ENCODE data around the gene GFAP.

GFAP gene

DNA sequence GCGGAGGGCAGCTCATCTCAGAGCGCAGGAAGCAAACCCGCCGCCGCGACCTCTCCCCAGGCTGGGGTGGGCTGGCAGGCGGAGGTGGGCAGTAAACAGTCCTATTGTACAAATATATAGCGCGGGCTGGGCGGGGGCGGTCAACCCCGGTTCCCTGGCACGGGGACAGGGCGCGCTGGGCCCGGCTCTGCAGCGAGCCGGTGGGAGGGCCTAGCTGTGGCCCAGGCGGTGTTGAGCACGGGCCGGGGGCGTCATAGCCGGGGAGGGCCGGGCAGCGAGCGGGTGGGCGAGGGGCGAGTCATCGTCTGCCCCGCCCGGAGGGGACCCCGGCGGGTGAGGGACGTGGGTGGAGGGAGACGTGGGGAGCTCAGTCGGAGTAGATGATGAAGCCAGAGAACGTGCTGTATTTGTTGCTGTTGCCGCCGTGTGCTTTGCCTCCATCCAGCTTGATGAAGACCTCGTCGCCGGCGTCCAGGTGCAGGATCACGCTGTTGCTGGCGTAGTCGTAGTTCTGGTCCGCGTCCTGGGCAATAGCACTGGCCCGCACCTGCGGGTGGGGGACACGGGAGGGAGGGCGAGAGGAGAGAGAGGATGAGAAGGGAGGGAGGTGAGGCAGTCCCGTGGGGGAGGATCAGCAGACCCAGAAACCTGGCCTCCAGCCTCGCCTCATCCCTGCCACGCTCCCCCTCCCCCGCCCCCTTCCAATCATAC lies 44.7 kb upstream of the GFAP start:
- no peak for ATAC-seq
- TF ChIP-seq RARB (CRISPR knock-in tag; IDR thresholded peaks at IDR 0.05) (no peak), GLIS3 (CRISPR knock-in tag; IDR thresholded peaks at IDR 0.05) (no peak), BACH2 (CRISPR knock-in tag; IDR thresholded peaks at IDR 0.05; ENCODE audit: borderline replicate concordance) (no peak)

DNA sequence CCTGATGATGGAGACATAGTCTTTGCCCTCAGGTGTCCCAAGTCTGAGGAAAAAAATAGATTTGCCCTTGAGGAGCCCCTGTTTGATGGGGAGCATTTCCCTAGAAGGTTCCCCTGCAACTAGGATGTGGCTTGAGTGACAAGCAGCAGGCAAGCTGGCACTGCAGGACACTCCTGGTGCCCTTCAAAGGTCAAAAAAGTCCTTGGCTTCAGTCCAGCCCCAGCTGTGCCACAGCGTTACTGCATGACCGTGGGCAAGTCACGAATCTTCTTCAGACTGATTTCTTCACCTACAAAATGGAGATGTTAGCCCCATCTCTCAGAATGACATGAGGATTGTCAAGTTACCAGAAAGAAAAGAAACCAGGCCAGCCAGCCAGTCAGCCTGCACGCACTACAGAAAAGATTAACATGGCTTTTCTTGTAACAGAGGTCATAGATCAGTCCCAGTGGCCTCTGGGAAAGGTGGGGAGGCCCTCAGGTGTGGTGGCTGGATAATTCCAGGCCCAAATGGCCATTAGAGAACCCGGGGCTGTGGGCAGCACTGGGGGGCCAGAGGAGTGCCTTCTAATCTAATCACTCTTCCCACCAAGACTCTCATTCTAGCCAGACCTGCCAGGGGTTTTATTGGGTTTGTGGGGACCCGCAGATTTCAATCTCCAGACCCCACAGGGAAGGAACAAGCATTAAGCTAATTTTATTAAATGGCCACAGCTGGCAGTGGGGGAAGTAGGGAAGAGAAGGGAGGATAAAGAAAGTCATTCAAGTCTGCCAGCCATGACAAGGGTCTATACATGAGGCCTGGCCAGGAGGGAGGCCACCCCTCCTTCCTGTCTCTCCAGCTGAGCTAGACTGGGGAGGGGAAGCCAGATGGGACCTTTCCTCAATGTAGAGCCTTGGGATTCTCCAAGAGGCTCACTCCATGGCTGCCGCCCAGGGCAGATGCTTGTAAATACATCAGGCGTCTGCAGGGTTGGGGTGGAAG lies 42.0 kb upstream of the GFAP start:
- ATAC-seq, result no peak

DNA sequence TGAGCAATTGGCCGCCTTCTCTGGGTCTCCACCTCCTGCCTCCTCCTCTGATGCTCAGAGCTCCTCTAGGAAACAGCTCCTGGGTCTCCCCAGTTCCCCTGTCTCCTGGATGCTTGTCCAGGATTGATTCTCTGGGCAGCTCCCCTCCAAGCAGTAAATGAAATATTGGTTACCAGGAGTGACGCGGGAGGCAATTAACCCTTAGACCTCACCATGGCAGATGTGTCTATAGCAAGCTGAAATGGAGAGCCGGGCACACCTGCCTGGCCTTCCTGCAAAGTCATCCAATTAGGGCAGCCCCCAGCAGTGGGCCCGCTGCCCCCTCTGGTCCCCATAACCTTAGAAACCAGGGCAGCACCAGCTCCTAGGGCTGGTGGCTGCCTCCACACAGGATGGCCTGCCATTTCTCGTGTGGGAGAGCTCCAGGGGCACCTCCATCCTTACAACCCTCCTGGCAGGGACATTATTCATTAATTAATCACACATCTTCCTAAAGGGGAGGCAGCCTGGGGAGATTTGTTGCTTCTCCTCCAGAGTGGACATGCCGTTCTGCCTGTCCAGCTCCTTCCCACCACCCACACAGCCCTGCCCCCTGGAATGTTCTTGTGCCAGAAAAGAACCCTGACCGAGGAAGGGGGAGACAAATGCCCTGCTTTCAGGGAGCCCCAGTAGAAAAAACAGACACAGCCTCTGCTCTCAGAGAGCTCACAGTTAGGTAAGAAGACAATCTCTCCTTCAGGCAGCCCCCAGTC lies 40.5 kb upstream of the GFAP start:
- TF ChIP-seq ZNF8 (CRISPR knock-in tag; IDR thresholded peaks at IDR 0.05) (no peak), GLIS3 (CRISPR knock-in tag; IDR thresholded peaks at IDR 0.05) (no peak), RARB (CRISPR knock-in tag; IDR thresholded peaks at IDR 0.05) (no peak)
- no peak for ATAC-seq

More for the DNA sequence above, 42.0 kb upstream of the GFAP start:
- TF ChIP-seq TCF4 (CRISPR knock-in tag; IDR thresholded peaks at IDR 0.05; ENCODE audit: borderline replicate concordance) (peak; percentile 92), CSDC2 (CRISPR knock-in tag; IDR thresholded peaks at IDR 0.05) (no peak), BACH2 (CRISPR knock-in tag; IDR thresholded peaks at IDR 0.05; ENCODE audit: borderline replicate concordance) (no peak), ESRRG (CRISPR knock-in tag; IDR thresholded peaks at IDR 0.05) (no peak), ZNF70 (CRISPR knock-in tag; IDR thresholded peaks at IDR 0.05) (peak; percentile 82; the same call in 1 of the 2 replicates)
- TF ChIP-seq, protein P1, sequence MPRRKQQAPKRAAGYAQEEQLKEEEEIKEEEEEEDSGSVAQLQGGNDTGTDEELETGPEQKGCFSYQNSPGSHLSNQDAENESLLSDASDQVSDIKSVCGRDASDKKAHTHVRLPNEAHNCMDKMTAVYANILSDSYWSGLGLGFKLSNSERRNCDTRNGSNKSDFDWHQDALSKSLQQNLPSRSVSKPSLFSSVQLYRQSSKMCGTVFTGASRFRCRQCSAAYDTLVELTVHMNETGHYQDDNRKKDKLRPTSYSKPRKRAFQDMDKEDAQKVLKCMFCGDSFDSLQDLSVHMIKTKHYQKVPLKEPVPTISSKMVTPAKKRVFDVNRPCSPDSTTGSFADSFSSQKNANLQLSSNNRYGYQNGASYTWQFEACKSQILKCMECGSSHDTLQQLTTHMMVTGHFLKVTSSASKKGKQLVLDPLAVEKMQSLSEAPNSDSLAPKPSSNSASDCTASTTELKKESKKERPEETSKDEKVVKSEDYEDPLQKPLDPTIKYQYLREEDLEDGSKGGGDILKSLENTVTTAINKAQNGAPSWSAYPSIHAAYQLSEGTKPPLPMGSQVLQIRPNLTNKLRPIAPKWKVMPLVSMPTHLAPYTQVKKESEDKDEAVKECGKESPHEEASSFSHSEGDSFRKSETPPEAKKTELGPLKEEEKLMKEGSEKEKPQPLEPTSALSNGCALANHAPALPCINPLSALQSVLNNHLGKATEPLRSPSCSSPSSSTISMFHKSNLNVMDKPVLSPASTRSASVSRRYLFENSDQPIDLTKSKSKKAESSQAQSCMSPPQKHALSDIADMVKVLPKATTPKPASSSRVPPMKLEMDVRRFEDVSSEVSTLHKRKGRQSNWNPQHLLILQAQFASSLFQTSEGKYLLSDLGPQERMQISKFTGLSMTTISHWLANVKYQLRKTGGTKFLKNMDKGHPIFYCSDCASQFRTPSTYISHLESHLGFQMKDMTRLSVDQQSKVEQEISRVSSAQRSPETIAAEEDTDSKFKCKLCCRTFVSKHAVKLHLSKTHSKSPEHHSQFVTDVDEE (CRISPR knock-in tag; IDR thresholded peaks at IDR 0.05), result peak; percentile 71
- TF ChIP-seq, protein P2, sequence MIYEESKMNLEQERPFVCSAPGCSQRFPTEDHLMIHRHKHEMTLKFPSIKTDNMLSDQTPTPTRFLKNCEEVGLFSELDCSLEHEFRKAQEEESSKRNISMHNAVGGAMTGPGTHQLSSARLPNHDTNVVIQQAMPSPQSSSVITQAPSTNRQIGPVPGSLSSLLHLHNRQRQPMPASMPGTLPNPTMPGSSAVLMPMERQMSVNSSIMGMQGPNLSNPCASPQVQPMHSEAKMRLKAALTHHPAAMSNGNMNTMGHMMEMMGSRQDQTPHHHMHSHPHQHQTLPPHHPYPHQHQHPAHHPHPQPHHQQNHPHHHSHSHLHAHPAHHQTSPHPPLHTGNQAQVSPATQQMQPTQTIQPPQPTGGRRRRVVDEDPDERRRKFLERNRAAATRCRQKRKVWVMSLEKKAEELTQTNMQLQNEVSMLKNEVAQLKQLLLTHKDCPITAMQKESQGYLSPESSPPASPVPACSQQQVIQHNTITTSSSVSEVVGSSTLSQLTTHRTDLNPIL (CRISPR knock-in tag; IDR thresholded peaks at IDR 0.05; ENCODE audit: low read depth), result no peak

DNA sequence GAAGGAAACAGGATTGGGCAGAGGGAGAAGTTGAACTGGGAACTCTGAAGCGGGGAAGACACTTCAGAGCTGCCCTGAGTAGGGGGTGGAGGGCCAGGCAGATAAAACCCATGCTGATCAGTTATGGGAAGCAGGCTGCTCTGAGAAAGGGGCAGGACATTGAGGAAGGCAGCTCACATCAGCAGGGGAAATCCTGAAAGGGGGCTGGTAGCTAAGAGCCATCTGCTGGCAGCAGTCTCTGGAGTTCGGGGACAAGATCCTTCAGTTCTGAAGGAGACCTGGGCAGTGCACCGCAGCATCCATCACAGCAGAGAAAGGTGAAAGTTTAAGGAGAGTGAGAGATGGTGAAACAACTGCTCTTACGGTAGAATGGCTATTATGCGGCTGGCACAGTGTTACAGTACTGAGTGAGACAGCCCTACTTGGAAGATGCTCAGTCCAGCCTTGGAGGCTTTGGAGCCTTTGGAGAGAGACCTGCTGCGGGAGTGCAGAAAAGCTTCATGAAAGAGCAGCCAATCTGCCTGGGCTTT lies 37.7 kb upstream of the GFAP start:
- ATAC-seq, result no peak
- no peak for TF ChIP-seq ZNF70 (CRISPR knock-in tag; IDR thresholded peaks at IDR 0.05)
- TF ChIP-seq ZNF8 (CRISPR knock-in tag; IDR thresholded peaks at IDR 0.05), result no peak
- no peak for TF ChIP-seq ZFP3 (CRISPR knock-in tag; IDR thresholded peaks at IDR 0.05)
- no peak for TF ChIP-seq BACH2 (CRISPR knock-in tag; IDR thresholded peaks at IDR 0.05; ENCODE audit: borderline replicate concordance)
- TF ChIP-seq, protein P3, sequence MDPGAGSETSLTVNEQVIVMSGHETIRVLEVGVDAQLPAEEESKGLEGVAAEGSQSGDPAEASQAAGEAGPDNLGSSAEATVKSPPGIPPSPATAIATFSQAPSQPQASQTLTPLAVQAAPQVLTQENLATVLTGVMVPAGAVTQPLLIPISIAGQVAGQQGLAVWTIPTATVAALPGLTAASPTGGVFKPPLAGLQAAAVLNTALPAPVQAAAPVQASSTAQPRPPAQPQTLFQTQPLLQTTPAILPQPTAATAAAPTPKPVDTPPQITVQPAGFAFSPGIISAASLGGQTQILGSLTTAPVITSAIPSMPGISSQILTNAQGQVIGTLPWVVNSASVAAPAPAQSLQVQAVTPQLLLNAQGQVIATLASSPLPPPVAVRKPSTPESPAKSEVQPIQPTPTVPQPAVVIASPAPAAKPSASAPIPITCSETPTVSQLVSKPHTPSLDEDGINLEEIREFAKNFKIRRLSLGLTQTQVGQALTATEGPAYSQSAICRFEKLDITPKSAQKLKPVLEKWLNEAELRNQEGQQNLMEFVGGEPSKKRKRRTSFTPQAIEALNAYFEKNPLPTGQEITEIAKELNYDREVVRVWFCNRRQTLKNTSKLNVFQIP (CRISPR knock-in tag; IDR thresholded peaks at IDR 0.05; ENCODE audit: borderline replicate concordance, low read depth), result no peak
- no peak for TF ChIP-seq OSR1 (CRISPR knock-in tag; IDR thresholded peaks at IDR 0.05)
- no peak for TF ChIP-seq PPARA (CRISPR knock-in tag; IDR thresholded peaks at IDR 0.05; ENCODE audit: borderline replicate concordance)
- TF ChIP-seq RARB (CRISPR knock-in tag; IDR thresholded peaks at IDR 0.05), result no peak
- TF ChIP-seq ZNF565 (CRISPR knock-in tag; conservative IDR thresholded peaks at IDR 0.05; ENCODE audit: low read depth), result no peak
- TF ChIP-seq, protein P1 (CRISPR knock-in tag; IDR thresholded peaks at IDR 0.05), result no peak
- TF ChIP-seq CSDC2 (CRISPR knock-in tag; IDR thresholded peaks at IDR 0.05), result no peak
- TF ChIP-seq TOX (CRISPR knock-in tag; IDR thresholded peaks at IDR 0.05; ENCODE audit: borderline replicate concordance), result no peak
- TF ChIP-seq ZC3H10 (CRISPR knock-in tag; IDR thresholded peaks at IDR 0.05), result no peak
- TF ChIP-seq, protein P4, sequence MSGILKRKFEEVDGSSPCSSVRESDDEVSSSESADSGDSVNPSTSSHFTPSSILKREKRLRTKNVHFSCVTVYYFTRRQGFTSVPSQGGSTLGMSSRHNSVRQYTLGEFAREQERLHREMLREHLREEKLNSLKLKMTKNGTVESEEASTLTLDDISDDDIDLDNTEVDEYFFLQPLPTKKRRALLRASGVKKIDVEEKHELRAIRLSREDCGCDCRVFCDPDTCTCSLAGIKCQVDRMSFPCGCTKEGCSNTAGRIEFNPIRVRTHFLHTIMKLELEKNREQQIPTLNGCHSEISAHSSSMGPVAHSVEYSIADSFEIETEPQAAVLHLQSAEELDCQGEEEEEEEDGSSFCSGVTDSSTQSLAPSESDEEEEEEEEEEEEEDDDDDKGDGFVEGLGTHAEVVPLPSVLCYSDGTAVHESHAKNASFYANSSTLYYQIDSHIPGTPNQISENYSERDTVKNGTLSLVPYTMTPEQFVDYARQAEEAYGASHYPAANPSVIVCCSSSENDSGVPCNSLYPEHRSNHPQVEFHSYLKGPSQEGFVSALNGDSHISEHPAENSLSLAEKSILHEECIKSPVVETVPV (CRISPR knock-in tag; IDR thresholded peaks at IDR 0.05), result no peak
- TF ChIP-seq SNAI2 (CRISPR knock-in tag; IDR thresholded peaks at IDR 0.05), result no peak
- TF ChIP-seq ISL1 (CRISPR knock-in tag; IDR thresholded peaks at IDR 0.05), result no peak
- TF ChIP-seq ESRRG (CRISPR knock-in tag; IDR thresholded peaks at IDR 0.05), result no peak
- TF ChIP-seq TCF4 (CRISPR knock-in tag; IDR thresholded peaks at IDR 0.05; ENCODE audit: borderline replicate concordance), result no peak
